Type B pancreatic cell (in vitro differentiated cells): Measurements from ENCODE around the gene TMPRSS3. TPM values are rescaled to one million over a fixed set of nuclear protein-coding genes. Genes with fewer than 3 reads are reported as not detected.

Source experiments
- DNase-seq: peaks from one replicate; pipeline ENCODE4 v3.0.0; 2021; ENCODE audit warnings: mixed read lengths; ENCODE audit not compliant: unreplicated experiment; ENCODE audit errors: extremely low spot score
- H3K27ac Mint-ChIP-seq: 2 replicates; pipeline ENCODE4 v1.8.0; 2021; ENCODE audit warnings: mild to moderate bottlenecking, mixed read lengths
- H3K27me3 Mint-ChIP-seq: 2 replicates; pipeline ENCODE4 v1.8.0; 2021; ENCODE audit warnings: mixed read lengths
- H3K36me3 Mint-ChIP-seq: 2 replicates; pipeline ENCODE4 v1.8.0; 2021; ENCODE audit warnings: mixed read lengths
- H3K4me1 Mint-ChIP-seq: one replicate; pipeline ENCODE4 v1.8.0; 2021; ENCODE audit warnings: mixed read lengths; ENCODE audit not compliant: unreplicated experiment
- H3K4me3 Mint-ChIP-seq: 2 replicates; pipeline ENCODE4 v1.8.0; 2021; ENCODE audit warnings: mild to moderate bottlenecking, mixed read lengths
- H3K9me3 Mint-ChIP-seq: 2 replicates; pipeline ENCODE4 v1.8.0; 2021; ENCODE audit warnings: mixed read lengths
- CTCF ChIP-seq: fragments of 200-600 bp; sonication (generic); conservative IDR thresholded peaks from 2 replicates; pipeline ENCODE4 v1.5.0; 2021; ENCODE audit warnings: antibody characterized with exemption, mild to moderate bottlenecking
- total RNA-seq: library from RNA; stranded (reverse); gene quantifications from 2 replicates; pipeline ENCODE4 v1.2.1, GENCODE V29; 2021; ENCODE audit warnings: low replicate concordance

TMPRSS3 gene
- total RNA-seq, 1 donor from 2014 or later = 1.3 TPM

GRCh38 chr21:42383331-42383730 is 12.5 kb downstream of the TMPRSS3 start:
- peaks cover 18% of the 10 kb centered on the region for H3K4me1 Mint-ChIP-seq
- H3K4me3 Mint-ChIP-seq = no peak overlapping the region
- H3K36me3 Mint-ChIP-seq = no peaks in the 10 kb centered on the region
- peaks cover 3% of the 10 kb centered on the region for H3K9me3 Mint-ChIP-seq
- TF ChIP-seq CTCF = no peak
- H3K27ac Mint-ChIP-seq = no peak overlapping the region
- no peak for DNase-seq
- H3K27me3 Mint-ChIP-seq = no peaks in the 10 kb centered on the region

- H3K27me3 Mint-ChIP-seq = no peaks in the 10 kb centered on the region
- no peaks in the 10 kb centered on the region for H3K36me3 Mint-ChIP-seq
- no peak for DNase-seq
- no peak overlapping the region for H3K4me3 Mint-ChIP-seq
- peaks cover 17% of the 10 kb centered on the region for H3K4me1 Mint-ChIP-seq
- TF ChIP-seq CTCF = no peak
- H3K27ac Mint-ChIP-seq = no peak overlapping the region
- H3K9me3 Mint-ChIP-seq = peaks cover 3% of the 10 kb centered on the region
Observed at GRCh38 chr21:42382915-42383314, 12.9 kb downstream of the TMPRSS3 start.

- Mint-ChIP-seq H3K27me3 (peaks cover 3% of the 10 kb centered on the region), H3K4me3 (no peak overlapping the region), H3K9me3 (peaks cover 3% of the 10 kb centered on the region), H3K36me3 (no peaks in the 10 kb centered on the region), H3K27ac (no peak overlapping the region), H3K4me1 (peaks cover 4% of the 10 kb centered on the region)
- DNase-seq = no peak
- peak; percentile 60 for TF ChIP-seq CTCF
Observed at GRCh38 chr21:42381347-42381984, 14.4 kb downstream of the TMPRSS3 start.

GRCh38 chr21:42379426-42380215 is 16.2 kb downstream of the TMPRSS3 start:
- DNase-seq = no peak
- H3K36me3 Mint-ChIP-seq = no peaks in the 10 kb centered on the region
- no peaks in the 10 kb centered on the region for H3K4me1 Mint-ChIP-seq
- H3K9me3 Mint-ChIP-seq = peaks cover 3% of the 10 kb centered on the region
- no peak for TF ChIP-seq CTCF
- H3K27me3 Mint-ChIP-seq = peaks cover 3% of the 10 kb centered on the region
- no peak overlapping the region for H3K27ac Mint-ChIP-seq
- H3K4me3 Mint-ChIP-seq = no peak overlapping the region

- H3K4me3 Mint-ChIP-seq = no peak overlapping the region
- DNase-seq = no peak
- H3K27me3 Mint-ChIP-seq = peaks cover 5% of the 10 kb centered on the region
- peaks cover 3% of the 10 kb centered on the region for H3K9me3 Mint-ChIP-seq
- H3K27ac Mint-ChIP-seq = no peak overlapping the region
- TF ChIP-seq CTCF = no peak
- H3K4me1 Mint-ChIP-seq = no peaks in the 10 kb centered on the region
- H3K36me3 Mint-ChIP-seq = no peaks in the 10 kb centered on the region
Observed at GRCh38 chr21:42378418-42378817, 17.4 kb downstream of the TMPRSS3 start.
